DOHH2 (cell line): ENCODE measurements around the gene SULT2A1.

ENCODE experiments used
- CTCF ChIP-seq: fragments of 200-600 bp; sonication (generic); IDR thresholded peaks from one replicate; pipeline ENCODE4 v1.5.1; 2014; ENCODE audit warnings: antibody characterized with exemption, mild to moderate bottlenecking, low read depth, low read length; ENCODE audit not compliant: poor library complexity, severe bottlenecking
- EZH2phosphoT487 ChIP-seq: fragments of 200-600 bp; sonication (generic); IDR thresholded peaks from 2 replicates; pipeline ENCODE4 v1.6.1; 2017; ENCODE audit warnings: borderline replicate concordance, mild to moderate bottlenecking, antibody characterized with exemption, low read length, moderate library complexity, mixed read lengths

- no peak for TF ChIP-seq CTCF
- no peak for TF ChIP-seq EZH2phosphoT487
Measured at GRCh38 chr19:47865166-47865565, 20.9 kb downstream of the SULT2A1 start.
